ENCODE results near the gene CROT.

The CROT gene

GRCh38 chr7:87359366-87359765 is 13.9 kb downstream of the CROT start:
- no peak overlapping the region for H3K4me3 ChIP-seq (ENCODE audit: low read depth, low read length)
- DNase-seq (ENCODE audit: low read depth), result no peak
- TF ChIP-seq CTCF (conservative IDR thresholded peaks at IDR 0.05; ENCODE audit: low read depth, low read length), result no peak

GRCh38 chr7:87361320-87361719 is 15.9 kb downstream of the CROT start:
- TF ChIP-seq CTCF (conservative IDR thresholded peaks at IDR 0.05; ENCODE audit: low read depth, low read length), result no peak
- no peak for DNase-seq (ENCODE audit: low read depth)
- H3K4me3 ChIP-seq (ENCODE audit: low read depth, low read length), result no peak overlapping the region

GRCh38 chr7:87363342-87363741 is 17.9 kb downstream of the CROT start:
- TF ChIP-seq CTCF (conservative IDR thresholded peaks at IDR 0.05; ENCODE audit: low read depth, low read length), result no peak
- no peak for DNase-seq (ENCODE audit: low read depth)
- H3K4me3 ChIP-seq (ENCODE audit: low read depth, low read length), result no peak overlapping the region

GRCh38 chr7:87364246-87364645 is 18.8 kb downstream of the CROT start:
- H3K4me3 ChIP-seq (ENCODE audit: low read depth, low read length), result no peak overlapping the region
- no peak for TF ChIP-seq CTCF (conservative IDR thresholded peaks at IDR 0.05; ENCODE audit: low read depth, low read length)
- no peak for DNase-seq (ENCODE audit: low read depth)

- TF ChIP-seq CTCF (conservative IDR thresholded peaks at IDR 0.05; ENCODE audit: low read depth, low read length), result no peak
- DNase-seq (ENCODE audit: low read depth), result no peak
- no peak overlapping the region for H3K4me3 ChIP-seq (ENCODE audit: low read depth, low read length)
Observed at GRCh38 chr7:87369216-87369615, 23.8 kb downstream of the CROT start.

- H3K4me3 ChIP-seq (ENCODE audit: low read depth, low read length), result no peak overlapping the region
- no peak for TF ChIP-seq CTCF (conservative IDR thresholded peaks at IDR 0.05; ENCODE audit: low read depth, low read length)
- peak; percentile 72 for DNase-seq (ENCODE audit: low read depth)
Observed at GRCh38 chr7:87370660-87371180, 25.3 kb downstream of the CROT start.

- DNase-seq (ENCODE audit: low read depth), result no peak
- TF ChIP-seq CTCF (conservative IDR thresholded peaks at IDR 0.05; ENCODE audit: low read depth, low read length), result no peak
- H3K4me3 ChIP-seq (ENCODE audit: low read depth, low read length), result no peak overlapping the region
Observed at GRCh38 chr7:87375662-87376435, 30.4 kb downstream of the CROT start.
